A673 (cell line): ENCODE measurements around the gene ITK.

Experiments
- EZH2 ChIP-seq: fragments of 200-600 bp; sonication (generic); IDR thresholded peaks from 2 replicates; pipeline ENCODE4 v1.6.1; 2017; ENCODE audit warnings: borderline replicate concordance, low read depth, mild to moderate bottlenecking, mixed read lengths, antibody characterized with exemption, low read length; ENCODE audit not compliant: poor library complexity, severe bottlenecking
- TF ChIP-seq, protein P1 (sequence below): fragments of 300-800, 200-600 bp; sonication (generic); conservative IDR thresholded peaks from 2 replicates; pipeline ENCODE4 v1.5.1; 2017; ENCODE audit warnings: low read depth, mild to moderate bottlenecking, antibody characterized with exemption, low read length, moderate library complexity, mixed read lengths

DNA sequence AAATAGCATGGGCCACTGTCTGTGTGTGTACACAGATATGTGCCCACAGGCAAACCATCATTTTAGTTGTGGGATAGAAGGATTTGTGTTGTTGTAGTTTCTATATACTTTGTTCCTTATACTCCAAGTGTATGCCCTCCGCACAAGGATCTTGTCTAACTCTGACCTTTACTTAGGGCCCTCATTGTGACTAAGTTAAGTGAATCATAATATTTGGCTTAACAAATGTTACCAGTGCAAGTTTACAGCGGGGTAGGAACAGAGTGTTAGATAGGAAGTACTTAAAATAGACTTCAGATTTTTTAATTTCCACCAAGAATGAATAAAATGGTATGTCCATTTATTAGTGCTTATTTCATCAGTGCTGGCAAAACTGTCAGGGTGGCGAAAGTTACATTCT, 55.8 kb downstream of the ITK start:
- no peak for TF ChIP-seq EZH2
- TF ChIP-seq, protein P1, sequence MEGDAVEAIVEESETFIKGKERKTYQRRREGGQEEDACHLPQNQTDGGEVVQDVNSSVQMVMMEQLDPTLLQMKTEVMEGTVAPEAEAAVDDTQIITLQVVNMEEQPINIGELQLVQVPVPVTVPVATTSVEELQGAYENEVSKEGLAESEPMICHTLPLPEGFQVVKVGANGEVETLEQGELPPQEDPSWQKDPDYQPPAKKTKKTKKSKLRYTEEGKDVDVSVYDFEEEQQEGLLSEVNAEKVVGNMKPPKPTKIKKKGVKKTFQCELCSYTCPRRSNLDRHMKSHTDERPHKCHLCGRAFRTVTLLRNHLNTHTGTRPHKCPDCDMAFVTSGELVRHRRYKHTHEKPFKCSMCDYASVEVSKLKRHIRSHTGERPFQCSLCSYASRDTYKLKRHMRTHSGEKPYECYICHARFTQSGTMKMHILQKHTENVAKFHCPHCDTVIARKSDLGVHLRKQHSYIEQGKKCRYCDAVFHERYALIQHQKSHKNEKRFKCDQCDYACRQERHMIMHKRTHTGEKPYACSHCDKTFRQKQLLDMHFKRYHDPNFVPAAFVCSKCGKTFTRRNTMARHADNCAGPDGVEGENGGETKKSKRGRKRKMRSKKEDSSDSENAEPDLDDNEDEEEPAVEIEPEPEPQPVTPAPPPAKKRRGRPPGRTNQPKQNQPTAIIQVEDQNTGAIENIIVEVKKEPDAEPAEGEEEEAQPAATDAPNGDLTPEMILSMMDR = no peak
